Esophagus muscularis mucosa (tissue), 4 donors: ENCODE measurements around the gene MOCS3. TPM values are rescaled to one million over a fixed set of nuclear protein-coding genes. Genes with fewer than 3 reads are reported as not detected.

Experiments
- DNase-seq: peaks from one replicate; pipeline ENCODE4 v3.0.0-alpha.2; 2017; ENCODE audit errors: extremely low spot score
- H3K27ac ChIP-seq, 4 donors: fragments of 200-600 bp; sonication (generic); replicated peaks in 1 of 4; 1 replicate in 3 of 4; 2 replicates in 1 of 4; pipeline ENCODE4 v1.5.1; 2016 to 2019; ENCODE audit warnings: mild to moderate bottlenecking in 1 of 4
- H3K27me3 ChIP-seq, 4 donors: fragments of 200-600 bp; sonication (generic); one replicate each; pipeline versions ENCODE4 v1.5.1 to v1.6.0; 2016 to 2019
- H3K36me3 ChIP-seq, 4 donors: fragments of 200-600 bp; sonication (generic); one replicate each; pipeline ENCODE4 v1.5.1; 2016 to 2019
- H3K4me1 ChIP-seq, 4 donors: fragments of 200-600 bp; sonication (generic); one replicate each; pipeline ENCODE4 v1.5.1; 2016 to 2019
- H3K4me3 ChIP-seq, 4 donors: fragments of 200-600 bp; sonication (generic); 1 replicate in 2 of 4; 2 replicates in 2 of 4; pipeline ENCODE4 v1.5.1; 2016 to 2019; ENCODE audit warnings: mild to moderate bottlenecking in 4 of 4, moderate library complexity in 1 of 4
- H3K9me3 ChIP-seq, 4 donors: fragments of 200-600 bp; sonication (generic); 1 replicate in 3 of 4; 2 replicates in 1 of 4; pipeline ENCODE4 v1.5.1; 2016 to 2019
- EP300 ChIP-seq: sonication (generic); formaldehyde crosslinking; IDR thresholded peaks from one replicate; pipeline ENCODE4 v1.6.1; 2017; ENCODE audit warnings: antibody characterized with exemption
- POLR2A ChIP-seq: fragments of 450-650 bp; IDR thresholded peaks from one replicate; pipeline ENCODE4 v1.6.1; 2017; ENCODE audit warnings: antibody characterized with exemption, moderate library complexity, mild to moderate bottlenecking, low read depth
- POLR2AphosphoS5 ChIP-seq, 2 donors: sonication (generic); formaldehyde crosslinking; IDR thresholded peaks; one replicate each; pipeline ENCODE4 v1.6.1; 2017; ENCODE audit warnings: antibody characterized with exemption in 2 of 2
- WGBS: methylation state at CpG from one replicate; pipeline ENCODE4 v1.1.5; 2018; 5-methylcytosine and 5-hydroxymethylcytosine counted together
- intact Hi-C: fragments of 100-400 bp; cut with DNase I; formaldehyde crosslinking; loops from one replicate; pipeline ENCODE4 v1.15.1; 2023
- total RNA-seq, 4 donors: library from RNA; depleted of rRNA; stranded (reverse); fragments of >200 nt; gene quantifications; one replicate each; pipeline versions ENCODE4 v1.1.0 to v1.2.1, GENCODE V29; 2016

The MOCS3 gene
- total RNA-seq, 4 donors from 2014 or later = 2.9 to 6.2 (median 4.2) TPM

GRCh38 chr20:51012357-51012756 lies 53.7 kb downstream of the MOCS3 start:
- no peak for DNase-seq
- Histone ChIP-seq H3K27me3 (peaks cover 0 to 33% (median 0%) of the 10 kb centered on the region in 4 donors), H3K27ac (no peak overlapping the region), H3K36me3 (no peaks in the 10 kb centered on the region), H3K4me1 (no peaks in the 10 kb centered on the region), H3K4me3 (no peak overlapping the region), H3K9me3 (no peaks in the 10 kb centered on the region)
- WGBS = 76% methylated on average over 3 of the region's 3 CpGs
- intact Hi-C loops = no loop called here
- TF ChIP-seq POLR2AphosphoS5 (IDR thresholded peaks at IDR 0.05) = no peak
- TF ChIP-seq EP300 = no peak
- no peak for TF ChIP-seq POLR2A

Other genes starting within 250 kb of the MOCS3 start
- gene PARD6B, start 227.2 kb upstream of the MOCS3 start, total RNA-seq = 1 to 10 TPM in 3 of 4 donors, under 1 TPM in 1; 0.99 to 4.2 (median 2.8) TPM
- gene BCAS4, start 163.8 kb upstream of the MOCS3 start, total RNA-seq = 1 to 10 TPM; 3.1 to 5.4 (median 4.5) TPM
- 10 to 100 TPM; 39.1 to 59.8 (median 48.2) TPM for gene ADNP, start 27.4 kb upstream of the MOCS3 start, total RNA-seq
- gene DPM1, start 286 bp upstream of the MOCS3 start, total RNA-seq = 10 to 100 TPM; 33.6 to 56.3 (median 41.7) TPM
- 1 to 10 TPM in 1 of 4 donors, under 1 TPM in 3; 0.42 to 2.2 (median 0.64) TPM for gene KCNG1, start 64.3 kb downstream of the MOCS3 start, total RNA-seq